Subcutaneous adipose tissue (tissue), 4 donors: ENCODE data around the gene UPK3A. TPM values are rescaled to one million over a fixed set of nuclear protein-coding genes. Genes with fewer than 3 reads are reported as not detected.

Experiments
- total RNA-seq, 4 donors: library from RNA; depleted of rRNA; stranded (reverse); fragments of >200 nt; gene quantifications; one replicate each; pipeline ENCODE4 v1.1.0, GENCODE V29; 2016
- TF ChIP-seq, protein P1 (sequence below): fragments of 450-650 bp; IDR thresholded peaks from one replicate; pipeline ENCODE4 v1.5.1; 2016; ENCODE audit warnings: low read depth, mild to moderate bottlenecking, control low read depth, antibody characterized with exemption, moderate library complexity

UPK3A gene
- total RNA-seq, 4 donors from 2014 or later: not detected

DNA sequence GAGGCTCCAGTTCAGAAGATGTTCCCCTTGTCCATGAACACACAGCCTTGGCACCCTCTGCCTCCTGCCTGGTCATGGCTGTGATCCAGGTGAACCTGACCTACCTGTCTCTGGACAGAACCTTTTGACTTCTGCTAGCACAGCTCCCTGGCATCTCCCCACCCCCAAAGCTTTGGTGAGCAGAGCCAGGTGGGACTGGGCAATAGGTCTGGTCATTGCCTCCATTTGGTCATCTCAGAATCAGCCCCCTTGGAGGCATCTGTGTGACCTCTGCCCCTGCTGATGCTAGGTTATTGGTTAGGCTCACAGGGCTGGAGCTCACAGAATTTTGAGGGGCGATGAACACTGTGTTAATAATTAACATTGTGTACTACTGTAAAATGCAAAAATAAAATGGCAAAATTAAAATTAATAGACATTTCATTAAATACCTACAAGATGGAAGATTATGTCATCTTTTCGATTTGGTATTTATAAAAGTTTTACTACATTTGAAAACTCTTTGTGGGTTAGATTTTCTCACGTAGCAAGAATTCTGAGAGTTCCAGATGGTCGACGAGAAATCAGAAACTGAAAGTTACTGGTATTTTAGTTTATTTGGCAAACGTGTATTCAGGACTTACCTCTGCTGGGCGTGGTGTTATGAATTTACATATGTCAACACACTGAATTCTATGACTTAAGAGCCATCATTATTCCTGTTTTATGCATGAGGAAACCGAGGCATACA lies 35.8 kb upstream of the UPK3A start:
- TF ChIP-seq, protein P1, sequence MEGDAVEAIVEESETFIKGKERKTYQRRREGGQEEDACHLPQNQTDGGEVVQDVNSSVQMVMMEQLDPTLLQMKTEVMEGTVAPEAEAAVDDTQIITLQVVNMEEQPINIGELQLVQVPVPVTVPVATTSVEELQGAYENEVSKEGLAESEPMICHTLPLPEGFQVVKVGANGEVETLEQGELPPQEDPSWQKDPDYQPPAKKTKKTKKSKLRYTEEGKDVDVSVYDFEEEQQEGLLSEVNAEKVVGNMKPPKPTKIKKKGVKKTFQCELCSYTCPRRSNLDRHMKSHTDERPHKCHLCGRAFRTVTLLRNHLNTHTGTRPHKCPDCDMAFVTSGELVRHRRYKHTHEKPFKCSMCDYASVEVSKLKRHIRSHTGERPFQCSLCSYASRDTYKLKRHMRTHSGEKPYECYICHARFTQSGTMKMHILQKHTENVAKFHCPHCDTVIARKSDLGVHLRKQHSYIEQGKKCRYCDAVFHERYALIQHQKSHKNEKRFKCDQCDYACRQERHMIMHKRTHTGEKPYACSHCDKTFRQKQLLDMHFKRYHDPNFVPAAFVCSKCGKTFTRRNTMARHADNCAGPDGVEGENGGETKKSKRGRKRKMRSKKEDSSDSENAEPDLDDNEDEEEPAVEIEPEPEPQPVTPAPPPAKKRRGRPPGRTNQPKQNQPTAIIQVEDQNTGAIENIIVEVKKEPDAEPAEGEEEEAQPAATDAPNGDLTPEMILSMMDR: no peak

DNA sequence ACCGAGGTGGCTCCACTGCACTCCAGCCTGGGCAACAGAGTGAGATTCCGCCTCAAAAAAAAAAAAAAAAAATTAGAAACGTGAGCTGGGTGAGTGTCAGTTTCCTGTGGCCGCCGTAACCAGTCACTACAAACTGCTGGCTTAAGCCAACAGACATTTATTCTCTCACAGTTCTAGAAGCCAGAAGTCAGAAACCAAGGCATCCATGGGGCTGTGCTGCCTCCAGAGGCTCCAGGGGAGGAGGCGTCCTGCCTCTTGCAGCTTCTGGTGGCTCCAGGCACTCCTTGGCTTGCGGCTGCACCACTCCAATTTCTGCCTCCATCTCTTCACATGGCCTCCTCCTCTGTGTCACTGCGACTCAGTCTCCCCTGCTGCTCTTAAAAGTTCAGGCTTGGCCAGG lies 32.9 kb upstream of the UPK3A start:
- TF ChIP-seq, protein P1: no peak

DNA sequence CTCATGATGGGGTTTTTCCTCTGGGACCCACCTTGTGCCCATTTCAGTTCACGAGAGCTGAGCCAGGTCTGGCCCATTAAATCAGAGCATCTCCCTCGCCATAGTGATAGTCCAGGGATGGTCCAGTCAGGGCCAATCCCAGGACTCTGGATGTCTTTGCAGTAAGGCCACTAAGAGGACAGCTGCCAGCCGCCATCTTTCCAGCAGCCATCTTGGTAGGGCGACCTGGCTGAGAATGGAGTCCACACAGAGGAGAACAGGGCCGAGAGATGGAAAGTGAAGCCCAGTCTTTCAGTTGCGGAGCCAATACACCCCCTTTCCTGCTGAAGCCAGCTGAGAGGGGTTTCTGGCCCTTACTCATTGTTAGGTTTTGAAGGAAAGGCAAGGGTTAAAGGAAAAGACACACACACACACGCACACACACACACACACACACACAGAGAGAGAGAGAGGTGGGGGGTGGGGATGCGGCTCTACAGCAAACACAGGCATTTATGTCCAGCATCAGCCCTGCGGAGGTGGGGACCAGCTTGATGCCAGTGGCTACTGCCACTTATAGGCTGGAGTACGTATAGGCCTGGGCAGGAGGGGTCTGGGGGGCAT lies 31.6 kb upstream of the UPK3A start:
- TF ChIP-seq, protein P1: no peak

DNA sequence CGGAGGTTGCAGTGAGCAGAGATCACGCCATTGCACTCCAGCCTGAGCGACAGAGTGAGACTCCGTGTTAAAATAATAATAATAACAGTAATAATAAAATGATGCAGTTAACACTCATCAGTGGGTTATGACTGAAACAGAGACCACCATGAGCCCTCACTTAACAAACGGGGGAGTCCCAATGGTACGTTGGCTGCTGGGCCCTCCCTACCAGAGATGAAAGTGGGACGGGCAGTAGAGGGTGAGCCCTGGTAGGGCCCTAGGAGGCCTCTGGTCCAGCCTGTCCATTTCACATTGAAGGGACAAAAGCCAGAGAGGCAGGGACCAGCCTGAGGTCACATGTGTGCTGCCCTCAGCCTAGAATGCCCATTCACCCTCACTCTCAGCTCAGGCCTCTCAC lies 30.4 kb upstream of the UPK3A start:
- TF ChIP-seq, protein P1: no peak

DNA sequence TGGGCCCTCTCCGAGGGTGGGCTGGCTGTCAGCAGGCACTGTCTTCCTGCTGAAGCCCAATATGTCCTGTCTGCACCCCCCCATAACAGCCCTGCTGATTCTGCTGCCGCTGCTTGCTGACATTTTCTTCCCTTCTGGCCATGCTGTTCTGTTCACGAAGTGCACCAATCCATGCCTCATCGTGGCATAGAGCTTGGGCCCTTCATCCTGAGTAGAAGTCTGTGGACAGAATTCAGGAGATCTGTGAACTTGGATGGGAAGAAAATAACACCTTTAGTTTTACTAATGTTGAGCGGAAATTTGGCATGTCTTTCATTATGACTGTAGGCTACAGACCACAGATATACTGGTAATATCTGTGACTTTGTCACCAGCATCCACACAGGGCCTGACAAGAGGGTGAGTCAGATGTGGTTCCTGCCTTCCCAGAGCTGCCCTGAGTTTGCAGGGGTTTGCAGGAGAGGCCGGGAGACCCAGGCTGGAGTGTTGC lies 29.9 kb upstream of the UPK3A start:
- TF ChIP-seq, protein P1: no peak

DNA sequence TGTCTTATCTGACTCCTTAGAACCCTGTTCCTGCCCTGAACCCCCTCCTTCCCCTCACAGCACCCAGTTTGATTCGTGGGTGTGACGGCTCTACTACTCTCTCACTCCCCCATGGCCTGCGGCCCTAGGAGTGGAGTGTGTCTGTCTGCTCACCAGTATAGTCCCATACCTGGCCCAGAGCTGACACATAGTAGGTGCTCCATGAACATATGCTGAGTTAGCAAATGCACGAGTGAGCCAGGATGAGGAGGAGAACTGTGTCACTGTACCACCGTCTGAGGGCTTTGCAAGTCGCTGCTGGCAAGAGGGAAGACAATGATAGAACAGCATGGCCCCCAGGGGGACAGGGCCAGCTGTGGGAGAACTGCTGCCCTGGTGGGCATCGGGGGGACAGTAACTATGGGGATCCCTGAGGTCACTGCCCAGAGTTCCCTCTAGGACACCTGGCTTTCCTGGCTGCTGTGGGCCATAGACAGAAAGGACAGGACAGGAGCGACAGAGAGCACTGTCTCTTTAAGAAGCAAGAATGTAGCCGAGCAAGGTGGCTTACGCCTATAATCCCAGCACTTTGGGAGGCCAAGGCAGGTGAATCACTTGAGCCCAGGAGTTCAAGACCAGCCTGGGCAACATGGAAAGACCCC lies 24.9 kb upstream of the UPK3A start:
- TF ChIP-seq, protein P1: no peak

DNA sequence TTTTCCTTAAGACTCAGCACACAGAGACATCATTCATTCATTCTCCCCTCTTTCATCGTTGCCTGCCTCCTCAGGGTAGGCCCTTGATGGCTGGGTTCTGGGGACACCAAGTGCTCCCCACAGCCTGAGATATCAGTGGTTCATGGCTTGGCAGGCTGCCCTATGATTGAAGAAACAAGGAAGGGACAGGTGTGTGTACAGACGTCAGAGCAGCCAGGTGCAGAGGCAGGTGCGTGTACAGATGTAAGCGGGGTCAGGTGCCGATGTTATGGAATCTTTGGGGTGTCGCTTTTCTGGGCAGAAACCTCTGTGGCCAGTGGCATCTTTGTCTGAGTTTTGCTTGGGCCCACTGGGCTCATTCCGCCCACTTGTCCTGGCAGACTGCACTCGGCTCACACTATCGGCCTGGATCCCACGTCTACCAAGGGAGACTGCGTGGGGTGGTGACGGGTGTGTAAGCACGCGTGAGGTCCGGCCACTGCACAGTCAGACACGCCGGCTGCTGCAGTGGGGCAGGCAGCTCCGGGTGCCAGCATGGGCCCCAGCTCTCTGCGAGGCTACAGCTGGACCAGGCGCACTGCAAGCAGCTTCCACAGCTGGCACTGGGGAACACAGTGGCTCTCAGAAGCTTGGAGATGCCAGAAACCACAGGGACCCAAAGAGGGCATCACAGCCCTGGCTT lies 23.2 kb upstream of the UPK3A start:
- TF ChIP-seq, protein P1: no peak
